Vagina (tissue), 2 donors: ENCODE results near the gene S100B. TPM values are rescaled to one million over a fixed set of nuclear protein-coding genes. Genes with fewer than 3 reads are reported as not detected.
A peak's percentile ranks its signal among the peaks of the same experiment; 100 is the strongest.
"Not testable (repeated sequence)": the region's sequence is repeated elsewhere in the genome, so short reads cannot be mapped to it uniquely, and the experiment has no call there.

Experiments used
- DNase-seq, 2 donors: peaks; one replicate each; pipeline ENCODE4 v3.0.0-alpha.2; 2017; ENCODE audit errors: extremely low spot score in 2 of 2
- H3K27ac ChIP-seq: fragments of 200-600 bp; sonication (generic); one replicate; pipeline ENCODE4 v1.5.1; 2019
- H3K27me3 ChIP-seq: fragments of 200-600 bp; sonication (generic); one replicate; pipeline ENCODE4 v1.5.1; 2019
- H3K36me3 ChIP-seq, 2 donors: fragments of 200-600 bp; sonication (generic); one replicate each; pipeline ENCODE4 v1.5.1; 2017 to 2019
- H3K4me1 ChIP-seq: fragments of 200-600 bp; sonication (generic); one replicate; pipeline ENCODE4 v1.5.1; 2019
- H3K4me3 ChIP-seq, 2 donors: fragments of 200-600 bp; sonication (generic); 1 replicate in 1 of 2; 2 replicates in 1 of 2; pipeline ENCODE4 v1.5.1; 2016 to 2019
- H3K9me3 ChIP-seq: fragments of 200-600 bp; sonication (generic); one replicate; pipeline ENCODE4 v1.5.1; 2019
- CTCF ChIP-seq, 3 experiments: fragments of 450-650 bp in 2 of 3; fragments of 200-600 bp in 1 of 3; sonication (generic) in 1 of 3; IDR thresholded peaks; one replicate each; pipeline ENCODE4 v1.5.1; 2017 to 2019; ENCODE audit warnings: antibody characterized with exemption in 3 of 3, mild to moderate bottlenecking in 2 of 3, moderate library complexity in 2 of 3
- POLR2A ChIP-seq, 2 donors: fragments of 450-650 bp; IDR thresholded peaks; one replicate each; pipeline ENCODE4 v1.6.1; 2017; ENCODE audit warnings: antibody characterized with exemption in 2 of 2, mild to moderate bottlenecking in 2 of 2, moderate library complexity in 2 of 2
- POLR2AphosphoS5 ChIP-seq, 2 donors: sonication (generic); formaldehyde crosslinking; IDR thresholded peaks; one replicate each; pipeline ENCODE4 v1.9.0; 2017; ENCODE audit warnings: antibody characterized with exemption in 2 of 2, mild to moderate bottlenecking in 2 of 2, low read depth in 1 of 2; ENCODE audit not compliant: insufficient read depth in 1 of 2
- intact Hi-C: fragments of 100-400 bp; cut with DNase I; formaldehyde crosslinking; loops from one replicate; pipeline ENCODE4 v1.15.1; 2023
- total RNA-seq: library from RNA; depleted of rRNA; stranded (reverse); fragments of >200 nt; gene quantifications from one replicate; pipeline ENCODE4 v1.2.3, GENCODE V29; 2016

S100B gene
- total RNA-seq, 1 donor from 2014 or later, result 19.9 TPM

GRCh38 chr21:46635324-46636180, 30.7 kb upstream of the S100B start, which contains the start of gene PRMT2:
Gene PRMT2, plus strand, starts transcription at chr21:46635674. Its CDS starts 1,278 bp downstream, at chr21:46636952.
- peak in 1 of 2 donors; percentile 97 for DNase-seq
- H3K27me3 ChIP-seq, result no peaks in the 10 kb centered on the region
- no peaks in the 10 kb centered on the region for H3K36me3 ChIP-seq
- no peaks in the 10 kb centered on the region for H3K9me3 ChIP-seq
- peak within 1 kb of the TSS; percentile 72 to 97 for H3K4me3 ChIP-seq
- peaks cover 54% of the 10 kb centered on the region for H3K4me1 ChIP-seq
- intact Hi-C loops, result no loop called here
- H3K27ac ChIP-seq, result peak within 1 kb of the TSS; percentile 99
- peak in 1 of 3 experiments; percentile 44 for TF ChIP-seq CTCF (IDR thresholded peaks at IDR 0.05)
- TF ChIP-seq POLR2AphosphoS5 (IDR thresholded peaks at IDR 0.05; ENCODE audit: insufficient read depth in 1 of 2, low read depth in 1 of 2), result peak; percentile 91 to 100
- TF ChIP-seq POLR2A (IDR thresholded peaks at IDR 0.05), result peak in 1 of 2 donors; percentile 78

- Histone ChIP-seq H3K27me3 (no peaks in the 10 kb centered on the region), H3K4me1 (peaks cover 48% of the 10 kb centered on the region), H3K4me3 (peak overlapping the region; percentile 72 to 97), H3K27ac (peak overlapping the region; percentile 99), H3K9me3 (no peaks in the 10 kb centered on the region), H3K36me3 (no peaks in the 10 kb centered on the region)
- no peak for TF ChIP-seq POLR2AphosphoS5 (IDR thresholded peaks at IDR 0.05; ENCODE audit: insufficient read depth in 1 of 2, low read depth in 1 of 2)
- no peak for TF ChIP-seq CTCF (IDR thresholded peaks at IDR 0.05)
- no peak for TF ChIP-seq POLR2A (IDR thresholded peaks at IDR 0.05)
- intact Hi-C loops, result no loop called here
- DNase-seq, result no peak
Measured at GRCh38 chr21:46634966-46635323, 30.1 kb upstream of the S100B start.

- H3K27ac ChIP-seq, result peak overlapping the region; percentile 99
- peak overlapping the region; percentile 72 to 97 for H3K4me3 ChIP-seq
- H3K4me1 ChIP-seq, result peaks cover 46% of the 10 kb centered on the region
- DNase-seq, result no peak
- intact Hi-C loops, result no loop called here
- H3K27me3 ChIP-seq, result no peaks in the 10 kb centered on the region
- H3K9me3 ChIP-seq, result no peaks in the 10 kb centered on the region
- TF ChIP-seq POLR2A (IDR thresholded peaks at IDR 0.05) (no peak), POLR2AphosphoS5 (IDR thresholded peaks at IDR 0.05; ENCODE audit: insufficient read depth in 1 of 2, low read depth in 1 of 2) (no peak), CTCF (IDR thresholded peaks at IDR 0.05) (no peak)
- H3K36me3 ChIP-seq, result no peaks in the 10 kb centered on the region
Measured at GRCh38 chr21:46634427-46634826, 29.5 kb upstream of the S100B start.

GRCh38 chr21:46633566-46633965, 28.7 kb upstream of the S100B start:
- H3K9me3 ChIP-seq, result no peaks in the 10 kb centered on the region
- H3K27ac ChIP-seq, result peak overlapping the region; percentile 99
- no peaks in the 10 kb centered on the region for H3K36me3 ChIP-seq
- intact Hi-C loops, result no loop called here
- no peak for DNase-seq
- no peaks in the 10 kb centered on the region for H3K27me3 ChIP-seq
- peaks cover 37% of the 10 kb centered on the region for H3K4me1 ChIP-seq
- no peak overlapping the region for H3K4me3 ChIP-seq
- no peak for TF ChIP-seq CTCF (IDR thresholded peaks at IDR 0.05)
- TF ChIP-seq POLR2A (IDR thresholded peaks at IDR 0.05), result no peak
- TF ChIP-seq POLR2AphosphoS5 (IDR thresholded peaks at IDR 0.05; ENCODE audit: insufficient read depth in 1 of 2, low read depth in 1 of 2), result no peak

GRCh38 chr21:46630915-46631314, 26.0 kb upstream of the S100B start:
- H3K4me3 ChIP-seq, DNase-seq, H3K27ac ChIP-seq, H3K9me3 ChIP-seq, intact Hi-C loops, H3K36me3 ChIP-seq, H3K27me3 ChIP-seq: not testable (repeated sequence)
- peaks cover 10% of the 10 kb centered on the region for H3K4me1 ChIP-seq
